ENCODE data around the gene CCDC142. TPM values are rescaled to one million over a fixed set of nuclear protein-coding genes. Genes with fewer than 3 reads are reported as not detected.

The CCDC142 gene
- total and polyA plus RNA-seq, 2 donors (not counting 1 experiment from before 2014, with no cell fraction given): 13.0 to 61.6 TPM

DNA sequence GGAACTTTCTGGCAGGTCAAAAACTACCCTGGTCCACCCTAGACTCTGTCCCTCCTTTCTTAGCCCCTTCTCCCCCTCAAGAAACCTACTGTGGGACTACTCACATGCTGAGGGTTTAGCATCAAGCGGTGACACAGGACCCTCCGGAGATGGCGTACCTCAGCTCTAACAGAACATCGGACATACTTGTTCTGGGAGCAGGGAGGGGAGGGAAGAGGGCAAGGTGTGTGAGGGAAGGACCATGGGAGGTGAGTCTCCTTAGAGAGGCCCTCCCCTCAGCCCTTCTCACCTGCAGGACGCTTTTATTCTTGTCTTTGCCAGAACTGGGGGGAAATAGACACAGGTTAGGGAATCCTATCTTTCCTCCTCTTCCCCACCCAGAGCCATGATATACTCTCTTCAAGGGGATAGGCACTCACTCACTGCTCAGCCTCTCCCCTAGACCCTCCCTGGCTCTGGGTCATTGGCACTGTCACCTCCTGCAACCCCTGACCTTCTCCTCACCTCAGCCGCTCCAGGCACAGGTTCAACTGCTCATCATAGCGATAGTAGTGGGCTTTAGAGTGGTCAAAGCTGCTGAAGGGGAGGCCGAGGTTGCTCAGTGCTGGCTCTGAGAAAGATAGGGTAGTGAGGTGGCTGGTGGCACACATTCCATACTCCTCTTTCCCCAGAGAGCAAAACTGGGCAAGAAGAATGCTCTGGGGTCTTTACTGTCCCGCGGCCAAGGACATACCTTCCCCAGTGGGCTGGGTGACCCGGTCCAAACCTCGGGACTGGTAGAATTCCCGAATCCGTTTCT, 22.8 kb upstream of the CCDC142 start:
- Histone ChIP-seq H3K27ac (ENCODE audit: low read length in 2 of 2) (no peak overlapping the region), H3K9me3 (ENCODE audit: control extremely low read depth in 1 of 3, control insufficient read depth in 2 of 3, insufficient read depth in 1 of 3, low read length in 2 of 3) (peaks cover 0 to 13% (median 0%) of the 10 kb centered on the region in 3 donors), H3K27me3 (replicated peaks in 1 of 4; ENCODE audit: control extremely low read depth in 1 of 4, control insufficient read depth in 3 of 4, insufficient read depth in 4 of 4, low read length in 3 of 4) (peaks cover 0 to 58% (median 16%) of the 10 kb centered on the region in 4 experiments), H3K4me2 (replicated peaks; ENCODE audit: low read depth, low read length, poor library complexity, severe bottlenecking) (no peak overlapping the region), H3K4me3 (ENCODE audit: control extremely low read depth in 1 of 5, extremely low read depth in 1 of 5, insufficient read depth in 1 of 5, low read depth in 2 of 5, low read length in 4 of 5) (no peak overlapping the region), H3K4me1 (ENCODE audit: control insufficient read depth in 2 of 2, insufficient read depth in 2 of 2, low read length in 2 of 2) (peaks cover 36 to 42% of the 10 kb centered on the region in 2 donors), H3K79me2 (ENCODE audit: control insufficient read depth, insufficient read depth, low read length) (peaks cover 8% of the 10 kb centered on the region), H3K9ac (ENCODE audit: low read length) (no peak overlapping the region), H2AFZ (ENCODE audit: insufficient read depth, low read depth, low read length, poor library complexity, severe bottlenecking) (no peak overlapping the region), H4K20me1 (ENCODE audit: control insufficient read depth, insufficient read depth, low read length, poor library complexity, severe bottlenecking) (no peaks in the 10 kb centered on the region), H3K36me3 (replicated peaks in 1 of 2; ENCODE audit: control extremely low read depth in 1 of 2, control insufficient read depth in 1 of 2, extremely low read depth in 1 of 2, insufficient read depth in 2 of 2, low read length in 1 of 2) (peaks cover 0 to 10% of the 10 kb centered on the region in 2 experiments)
- DNase-seq (no peak), ATAC-seq (ENCODE audit: low read depth) (no peak)
- Mint-ChIP-seq H3K4me3 (peak overlapping the region; percentile 44), H3K27me3 (peaks cover 49% of the 10 kb centered on the region), H3K27ac (peak overlapping the region; percentile 57), H3K4me1 (peaks cover 63% of the 10 kb centered on the region), H3K9me3 (ENCODE audit: insufficient read depth) (no peaks in the 10 kb centered on the region)
- ChIA-PET POLR2A (no interaction called here), CTCF (interaction anchor here (1.1 to 8.1 kb wide), 8 partner anchors 11 to 88 kb away, joined by 3 to 111 read pairs (median 6); partner anchors contain the start of genes AUP1, HTRA2 and LOXL3)
- WGBS (ENCODE audit: insufficient coverage): 100% methylated on average over 2 of the region's 14 CpGs
- intact Hi-C loops (cut with micrococcal nuclease): loop anchor here (5.0 kb wide), 1 partner anchor 147 kb away; the partner anchor contains the start of gene SEMA4F
- no peak for TF ChIP-seq CTCF (IDR thresholded peaks at IDR 0.05)
- TF ChIP-seq EZH2 (IDR thresholded peaks at IDR 0.05; ENCODE audit: borderline replicate concordance, insufficient read depth, low read depth, low read length, poor library complexity, severe bottlenecking): no peak

DNA sequence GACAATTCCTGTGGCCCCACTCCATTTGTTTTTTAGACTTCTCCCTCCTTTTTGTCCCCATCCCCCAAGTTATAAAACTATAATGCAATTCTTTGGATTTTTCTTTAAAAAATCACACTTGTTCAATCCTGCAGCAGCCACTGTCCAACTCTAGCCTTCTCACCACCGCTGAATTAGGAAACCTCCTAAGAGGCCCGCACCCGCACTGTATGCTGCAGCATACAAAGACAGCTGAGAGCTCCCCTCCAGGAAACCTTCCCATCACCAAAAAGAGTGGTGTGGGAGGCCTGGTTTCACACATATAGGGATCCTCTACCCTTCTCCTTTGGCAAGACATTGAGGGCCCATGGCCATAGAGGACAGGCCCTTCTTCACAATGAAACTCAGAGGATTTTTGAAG, 21.8 kb upstream of the CCDC142 start:
- CTCF ChIA-PET: interaction anchor here (0.8 to 8.1 kb wide), 7 partner anchors 9 to 83 kb away, joined by 3 to 111 read pairs (median 5); partner anchors contain the start of genes AUP1, CCDC142 and TTC31
- H3K27me3 Mint-ChIP-seq: peaks cover 51% of the 10 kb centered on the region

More for the DNA sequence above, 21.8 kb upstream of the CCDC142 start:
- no peak for ATAC-seq (ENCODE audit: low read depth)
- intact Hi-C loops (cut with micrococcal nuclease): no loop called here
- peak overlapping the region; percentile 69 for H3K27ac Mint-ChIP-seq
- H3K4me1 Mint-ChIP-seq: peaks cover 70% of the 10 kb centered on the region
- POLR2A ChIA-PET: interaction anchor here (0.6 kb wide), 1 partner anchor 24 kb away, joined by 3 read pairs; no protein-coding TSS in a partner anchor
- Histone ChIP-seq H3K4me2 (replicated peaks; ENCODE audit: low read depth, low read length, poor library complexity, severe bottlenecking) (no peak overlapping the region), H3K27ac (ENCODE audit: low read length in 2 of 2) (no peak overlapping the region), H3K36me3 (replicated peaks in 1 of 2; ENCODE audit: control extremely low read depth in 1 of 2, control insufficient read depth in 1 of 2, extremely low read depth in 1 of 2, insufficient read depth in 2 of 2, low read length in 1 of 2) (peaks cover 0 to 10% of the 10 kb centered on the region in 2 experiments), H3K27me3 (replicated peaks in 1 of 4; ENCODE audit: control extremely low read depth in 1 of 4, control insufficient read depth in 3 of 4, insufficient read depth in 4 of 4, low read length in 3 of 4) (peaks cover 0 to 63% (median 23%) of the 10 kb centered on the region in 4 experiments), H3K9ac (ENCODE audit: low read length) (no peak overlapping the region), H3K9me3 (ENCODE audit: control extremely low read depth in 1 of 3, control insufficient read depth in 2 of 3, insufficient read depth in 1 of 3, low read length in 2 of 3) (peaks cover 0 to 19% (median 0%) of the 10 kb centered on the region in 3 donors), H4K20me1 (ENCODE audit: control insufficient read depth, insufficient read depth, low read length, poor library complexity, severe bottlenecking) (no peaks in the 10 kb centered on the region), H3K4me1 (ENCODE audit: control insufficient read depth in 2 of 2, insufficient read depth in 2 of 2, low read length in 2 of 2) (peaks cover 45 to 48% of the 10 kb centered on the region in 2 donors), H2AFZ (ENCODE audit: insufficient read depth, low read depth, low read length, poor library complexity, severe bottlenecking) (no peak overlapping the region), H3K4me3 (ENCODE audit: control extremely low read depth in 1 of 5, extremely low read depth in 1 of 5, insufficient read depth in 1 of 5, low read depth in 2 of 5, low read length in 4 of 5) (no peak overlapping the region), H3K79me2 (ENCODE audit: control insufficient read depth, insufficient read depth, low read length) (peaks cover 8% of the 10 kb centered on the region)
- H3K4me3 Mint-ChIP-seq: peak overlapping the region; percentile 86
- 100% methylated on average over 2 of the region's 3 CpGs for WGBS (ENCODE audit: insufficient coverage)
- TF ChIP-seq EZH2 (IDR thresholded peaks at IDR 0.05; ENCODE audit: borderline replicate concordance, insufficient read depth, low read depth, low read length, poor library complexity, severe bottlenecking) (no peak), CTCF (IDR thresholded peaks at IDR 0.05) (no peak)
- no peak for DNase-seq
- no peaks in the 10 kb centered on the region for H3K9me3 Mint-ChIP-seq (ENCODE audit: insufficient read depth)
